Kidney (tissue), 14 donors: ENCODE data around the gene CALD1. TPM values are rescaled to one million over a fixed set of nuclear protein-coding genes. Genes with fewer than 3 reads are reported as not detected.
A peak's percentile ranks its signal among the peaks of the same experiment; 100 is the strongest.

ENCODE experiments used
- DNase-seq, 5 donors: peaks; one replicate each; pipeline ENCODE4 v3.0.0-alpha.2; 2013 to 2020
- FAIRE-seq: peaks from 2 replicates; lab custom pipeline; 2012; peaks lifted over from hg19 to GRCh38; lab: Jason Lieb, UNC
- H3K27ac ChIP-seq, 2 donors: one replicate each; pipeline ENCODE4 v1.7.0; 2013; ENCODE audit warnings: low read depth in 2 of 2, low read length in 2 of 2, inconsistent platforms in 1 of 2
- H3K27me3 ChIP-seq: one replicate; pipeline ENCODE4 v1.7.1; 2013; ENCODE audit warnings: low read length, inconsistent platforms; ENCODE audit not compliant: control insufficient read depth, insufficient read depth
- H3K36me3 ChIP-seq, 3 donors: one replicate each; pipeline versions ENCODE4 v1.7.0 to v1.7.1; 2013; ENCODE audit warnings: low read length in 3 of 3, control low read depth in 1 of 3, inconsistent platforms in 1 of 3; ENCODE audit not compliant: insufficient read depth in 3 of 3, control insufficient read depth in 2 of 3
- H3K4me1 ChIP-seq, 3 donors: one replicate each; pipeline versions ENCODE4 v1.7.0 to v1.7.1; 2013; ENCODE audit warnings: low read length in 3 of 3, inconsistent platforms in 1 of 3, low read depth in 1 of 3; ENCODE audit not compliant: control insufficient read depth in 2 of 3, insufficient read depth in 2 of 3
- H3K4me3 ChIP-seq, 3 donors: one replicate each; pipeline versions ENCODE4 v1.7.0 to v1.8.1; 2013; ENCODE audit warnings: low read length in 3 of 3, control low read depth in 1 of 3, inconsistent platforms in 1 of 3
- H3K9ac ChIP-seq, 3 donors: one replicate each; pipeline versions ENCODE4 v1.7.0 to v1.7.1; 2013; ENCODE audit warnings: low read length in 3 of 3, control low read depth in 1 of 3, inconsistent platforms in 1 of 3
- H3K9me3 ChIP-seq, 3 donors: one replicate each; pipeline versions ENCODE4 v1.7.0 to v1.7.1; 2013; ENCODE audit warnings: low read length in 3 of 3, control low read depth in 1 of 3, inconsistent platforms in 1 of 3; ENCODE audit not compliant: control insufficient read depth in 2 of 3, insufficient read depth in 1 of 3
- CTCF ChIP-seq: IDR thresholded peaks from 3 replicates; pipeline ENCODE4 v1.5.1; 2012; ENCODE audit warnings: mild to moderate bottlenecking, moderate library complexity, borderline replicate concordance; ENCODE audit not compliant: insufficient read depth; ENCODE audit errors: extremely low read depth
- intact Hi-C: fragments of 100-400 bp; cut with DNase I; formaldehyde crosslinking; loops from one replicate; pipeline ENCODE4 v1.11.1; 2022
- polyA plus RNA-seq: library from polyadenylated mRNA; stranded (reverse); fragments of 350-450 nt; fragmentation: Illumina TruSeq; extraction: RNeasy Lipid Tissue Mini Kit (QIAGEN cat#74804); gene quantifications from one replicate; pipeline ENCODE4 v1.2.3, GENCODE V29; 2014; ENCODE audit warnings: low read depth, low replicate concordance; ENCODE audit not compliant: insufficient read depth
- total RNA-seq: library from RNA; stranded (reverse); fragmentation: NEBNext Ultra II Directional; extraction: Animal tissue kit (Norgen Biotek cat#: 25700); gene quantifications from one replicate; pipeline ENCODE4 v1.2.1, GENCODE V29; 2021
- donor health status: control.
- donor health status: control.
- donor health status: control.
- donor health status: control.
- donor health status: control.
- donor health status: DM: yes; HTN: yes; CAD: no.
- donor health status: Normal renal cell carcinoma (clear cell type).

Gene CALD1
- total and polyA plus RNA-seq, 2 donors from 2014 or later, result 72.7 to 218 TPM

GRCh38 chr7:134916171-134916883 is 136.9 kb downstream of the CALD1 start:
- no peaks in the 10 kb centered on the region for H3K9me3 ChIP-seq
- DNase-seq, result no peak
- no peaks in the 10 kb centered on the region for H3K4me1 ChIP-seq
- H3K36me3 ChIP-seq, result no peaks in the 10 kb centered on the region
- H3K27ac ChIP-seq, result no peak overlapping the region
- H3K4me3 ChIP-seq, result no peak overlapping the region
- TF ChIP-seq CTCF, result no peak
- intact Hi-C loops, result no loop called here
- H3K27me3 ChIP-seq, result no peaks in the 10 kb centered on the region
- FAIRE-seq, result no peak
- no peak overlapping the region for H3K9ac ChIP-seq

GRCh38 chr7:134919240-134919641 is 139.8 kb downstream of the CALD1 start:
- Histone ChIP-seq H3K36me3 (no peaks in the 10 kb centered on the region), H3K9ac (no peak overlapping the region), H3K27ac (no peak overlapping the region), H3K4me3 (no peak overlapping the region), H3K9me3 (no peaks in the 10 kb centered on the region), H3K4me1 (no peaks in the 10 kb centered on the region), H3K27me3 (no peaks in the 10 kb centered on the region)
- intact Hi-C loops, result no loop called here
- peak in 1 of 5 donors; percentile 50 for DNase-seq
- no peak for FAIRE-seq
- TF ChIP-seq CTCF, result no peak

GRCh38 chr7:134920026-134920753 is 140.8 kb downstream of the CALD1 start:
- peak in 1 of 5 donors; percentile 41 for DNase-seq
- no peaks in the 10 kb centered on the region for H3K9me3 ChIP-seq
- TF ChIP-seq CTCF, result no peak
- H3K27ac ChIP-seq, result no peak overlapping the region
- no peaks in the 10 kb centered on the region for H3K4me1 ChIP-seq
- H3K4me3 ChIP-seq, result no peak overlapping the region
- intact Hi-C loops, result no loop called here
- FAIRE-seq, result no peak
- H3K36me3 ChIP-seq, result no peaks in the 10 kb centered on the region
- H3K9ac ChIP-seq, result no peak overlapping the region
- no peaks in the 10 kb centered on the region for H3K27me3 ChIP-seq
